HUES6 (cell line): ENCODE data around the gene CD79B.

Experiments used
- H3K27ac ChIP-seq: 2 replicates; pipeline ENCODE4 v1.7.0; 2013; ENCODE audit warnings: low read depth, mild to moderate bottlenecking, low read length, inconsistent platforms
- H3K27me3 ChIP-seq: 2 replicates; pipeline ENCODE4 v1.6.1; 2013; ENCODE audit warnings: low read length; ENCODE audit not compliant: control insufficient read depth, insufficient read depth
- H3K36me3 ChIP-seq: 2 replicates; pipeline ENCODE4 v1.6.1; 2013; ENCODE audit warnings: low read length; ENCODE audit not compliant: control insufficient read depth, insufficient read depth
- H3K4me1 ChIP-seq: 2 replicates; pipeline ENCODE4 v1.6.1; 2013; ENCODE audit warnings: low read length; ENCODE audit not compliant: control insufficient read depth, insufficient read depth
- H3K4me3 ChIP-seq: 2 replicates; pipeline ENCODE4 v1.5.1; 2013; ENCODE audit warnings: low read depth, low read length
- H3K9ac ChIP-seq: one replicate; pipeline ENCODE4 v1.6.1; 2013; ENCODE audit warnings: mild to moderate bottlenecking, low read length
- H3K9me3 ChIP-seq: 2 replicates; pipeline ENCODE4 v1.6.1; 2013; ENCODE audit warnings: low read depth, low read length; ENCODE audit not compliant: control insufficient read depth, insufficient read depth

The CD79B gene

DNA sequence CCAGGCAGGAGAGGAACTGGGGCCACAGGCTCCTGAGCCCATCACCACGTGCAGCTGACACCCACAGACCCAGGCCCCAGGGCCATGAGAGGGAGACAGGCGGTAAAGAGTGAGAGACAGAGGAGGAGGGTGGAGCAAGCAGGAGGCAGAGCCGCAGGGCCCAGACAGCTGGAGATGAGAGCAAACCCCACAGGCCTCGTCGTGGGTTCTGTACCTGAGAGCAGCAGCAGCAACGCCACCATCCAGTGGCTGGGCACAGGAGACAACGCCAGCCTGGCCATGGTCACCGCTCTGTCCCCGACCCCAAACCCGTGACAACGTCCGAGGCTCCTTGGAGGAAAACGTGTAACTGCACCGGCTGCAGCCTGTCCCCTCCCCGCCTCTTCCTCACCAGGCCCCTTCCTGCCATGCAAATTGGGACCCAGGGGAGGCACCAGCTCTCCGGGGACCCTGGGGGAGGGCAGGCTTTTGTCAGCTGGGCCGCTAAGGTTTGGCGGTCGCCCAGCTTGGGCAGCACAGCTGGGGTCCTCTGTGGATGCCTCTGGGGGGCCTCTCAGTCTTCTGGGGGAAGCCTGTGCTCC, at the start of gene CD79B:
TSS of gene CD79B (minus strand) at position 351 of the 581 bp plus-strand sequence. CDS start at position 281, 70 bp downstream.
- H3K4me1 ChIP-seq = peaks cover 23% of the 10 kb centered on the region
- H3K27ac ChIP-seq = no peak within 1 kb of the TSS
- H3K9me3 ChIP-seq = no peaks in the 10 kb centered on the region
- H3K36me3 ChIP-seq = no peaks in the 10 kb centered on the region
- H3K4me3 ChIP-seq = peak within 1 kb of the TSS; percentile 24; the same call in 1 of the 2 replicates
- no peak within 1 kb of the TSS for H3K9ac ChIP-seq
- no peaks in the 10 kb centered on the region for H3K27me3 ChIP-seq

DNA sequence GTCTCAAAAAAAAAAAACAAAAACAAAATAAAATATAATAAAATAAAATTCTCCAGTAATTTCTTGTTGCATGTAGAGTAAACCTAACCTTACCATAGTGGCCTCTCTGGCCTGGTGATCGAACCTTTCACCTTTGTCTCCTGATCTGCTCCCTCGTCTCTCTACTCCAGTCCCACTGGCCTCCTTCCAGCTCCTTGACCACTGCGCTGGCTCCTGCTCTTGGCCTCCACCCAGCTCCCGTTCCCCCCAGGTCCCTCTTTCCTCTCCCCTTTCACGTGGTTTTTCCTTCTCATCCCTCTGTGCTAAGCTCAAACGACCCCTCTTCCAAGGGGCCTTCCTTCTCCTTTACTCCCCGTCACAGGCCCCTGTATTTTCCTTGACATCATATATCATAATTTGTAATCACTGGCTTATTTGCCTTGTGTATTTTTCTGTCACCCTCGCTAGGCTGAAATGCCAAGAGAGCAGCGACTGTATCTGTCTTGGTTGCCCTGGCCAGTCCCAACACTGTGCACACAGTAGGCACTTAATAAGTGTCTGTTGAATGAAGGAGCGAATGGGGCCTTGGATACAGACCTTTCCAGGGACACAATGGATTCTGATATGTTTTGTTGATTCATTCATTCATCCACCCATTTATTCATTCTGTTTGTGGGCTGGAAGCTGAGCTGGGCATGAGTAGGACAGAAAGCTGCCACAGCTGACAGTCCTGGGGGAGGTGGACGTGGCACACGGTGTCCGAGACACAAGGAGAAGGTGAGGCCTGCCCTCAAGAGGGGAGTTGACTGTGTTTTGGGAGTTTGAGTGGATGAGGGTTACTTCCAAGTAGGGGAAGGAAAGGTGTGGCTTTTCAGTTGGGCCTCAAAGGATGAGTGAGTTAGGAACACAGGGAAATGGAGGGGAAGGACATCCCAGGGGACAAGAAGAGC, 46.4 kb upstream of the CD79B start:
- H3K9ac ChIP-seq = no peak overlapping the region
- H3K4me1 ChIP-seq = peaks cover 8% of the 10 kb centered on the region; the same call in 1 of the 2 replicates
- no peaks in the 10 kb centered on the region for H3K36me3 ChIP-seq

DNA sequence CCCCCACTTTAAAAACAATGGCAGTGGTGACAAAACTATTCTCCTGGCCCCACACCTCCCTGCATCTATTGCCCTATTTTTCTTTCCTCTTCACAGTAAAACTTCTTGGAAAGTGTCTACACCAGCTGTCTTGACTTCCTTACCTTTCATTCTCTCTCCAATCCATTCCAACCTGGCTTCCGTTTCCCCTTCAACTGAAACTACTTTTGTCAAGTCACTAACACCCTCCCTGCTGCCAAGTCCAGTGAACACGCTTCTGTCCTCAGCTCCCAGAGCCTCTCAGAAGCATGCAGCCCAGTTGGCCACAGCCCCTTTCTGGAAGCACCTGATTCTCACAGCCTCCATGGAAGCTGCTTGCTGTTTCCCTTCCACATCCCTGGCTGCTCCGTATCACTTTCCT, 44.6 kb upstream of the CD79B start:
- H3K27me3 ChIP-seq = peaks cover 3% of the 10 kb centered on the region; the same call in 1 of the 2 replicates

More for the DNA sequence above, 46.4 kb upstream of the CD79B start:
- H3K9me3 ChIP-seq = peaks cover 15% of the 10 kb centered on the region
- H3K27ac ChIP-seq = no peak overlapping the region
- no peak overlapping the region for H3K4me3 ChIP-seq
- H3K27me3 ChIP-seq = peaks cover 3% of the 10 kb centered on the region; the same call in 1 of the 2 replicates

DNA sequence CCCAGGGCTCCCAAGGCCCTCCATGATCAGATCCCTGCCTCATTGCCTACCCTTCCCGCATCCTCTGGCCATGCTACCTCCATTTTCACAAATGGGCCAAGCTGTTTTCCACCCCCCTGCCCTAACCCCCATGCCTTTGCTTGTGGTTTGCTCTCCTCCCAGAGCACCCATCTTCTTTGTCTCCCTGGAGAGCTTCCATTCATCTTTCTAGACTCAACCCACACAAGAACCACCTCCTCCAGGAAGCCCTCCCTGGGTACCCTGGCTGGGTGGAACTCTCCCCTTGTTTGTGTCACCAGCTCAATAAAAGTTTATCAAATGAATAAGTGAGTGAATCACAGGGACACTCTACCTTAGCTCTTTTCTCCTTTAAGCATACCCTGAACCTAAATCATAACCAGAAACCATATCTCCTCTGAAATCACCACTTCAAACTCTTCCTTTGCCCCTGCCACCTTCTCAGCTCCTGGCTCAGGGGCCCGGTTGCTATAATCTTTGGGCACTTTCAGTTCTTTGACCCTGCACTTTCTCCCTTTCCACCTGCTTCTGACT, 43.5 kb upstream of the CD79B start:
- H3K4me3 ChIP-seq = no peak overlapping the region
- no peaks in the 10 kb centered on the region for H3K9me3 ChIP-seq
- peaks cover 8% of the 10 kb centered on the region; the same call in 1 of the 2 replicates for H3K4me1 ChIP-seq
- H3K27ac ChIP-seq = no peak overlapping the region
- H3K36me3 ChIP-seq = no peaks in the 10 kb centered on the region
- no peak overlapping the region for H3K9ac ChIP-seq
- peaks cover 3% of the 10 kb centered on the region; the same call in 1 of the 2 replicates for H3K27me3 ChIP-seq

More for the DNA sequence above, 44.6 kb upstream of the CD79B start:
- no peak overlapping the region for H3K4me3 ChIP-seq
- peaks cover 8% of the 10 kb centered on the region; the same call in 1 of the 2 replicates for H3K4me1 ChIP-seq
- H3K27ac ChIP-seq = no peak overlapping the region
- peaks cover 1% of the 10 kb centered on the region for H3K9me3 ChIP-seq
- H3K9ac ChIP-seq = no peak overlapping the region
- no peaks in the 10 kb centered on the region for H3K36me3 ChIP-seq

DNA sequence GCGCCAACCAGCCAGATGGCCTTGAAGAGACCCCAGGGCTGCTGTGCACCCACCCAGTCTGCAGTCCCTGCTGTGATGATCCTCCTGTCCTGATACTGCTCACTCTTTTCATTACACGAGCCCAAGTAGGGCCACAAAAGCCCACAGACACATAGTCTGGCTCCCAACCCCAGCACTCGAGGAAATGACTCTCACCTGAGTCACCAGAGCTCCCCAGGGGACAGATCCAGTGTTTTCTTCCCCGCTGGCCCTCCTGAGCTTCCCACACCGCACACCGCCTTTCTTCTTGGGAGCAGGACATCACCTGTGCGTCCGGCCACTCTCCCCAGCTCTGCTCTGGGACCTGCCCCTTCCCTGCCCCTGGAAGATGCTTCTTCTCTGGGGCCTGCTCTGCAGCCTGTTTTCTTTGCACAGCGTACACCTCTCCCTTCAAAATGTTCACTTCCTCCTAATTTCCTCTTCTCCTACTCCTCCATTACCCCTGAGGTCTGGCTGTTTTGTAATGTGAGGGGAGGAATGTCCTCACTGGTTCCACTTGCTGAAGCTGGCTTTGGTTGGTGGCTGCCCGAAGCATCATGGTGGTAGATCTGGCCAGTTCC, 42.6 kb upstream of the CD79B start:
- no peaks in the 10 kb centered on the region for H3K36me3 ChIP-seq
- H3K4me1 ChIP-seq = peaks cover 8% of the 10 kb centered on the region; the same call in 1 of the 2 replicates
- H3K27me3 ChIP-seq = peaks cover 3% of the 10 kb centered on the region; the same call in 1 of the 2 replicates
- no peaks in the 10 kb centered on the region for H3K9me3 ChIP-seq
- H3K27ac ChIP-seq = no peak overlapping the region
- peak overlapping the region; percentile 7 for H3K9ac ChIP-seq
- H3K4me3 ChIP-seq = no peak overlapping the region

DNA sequence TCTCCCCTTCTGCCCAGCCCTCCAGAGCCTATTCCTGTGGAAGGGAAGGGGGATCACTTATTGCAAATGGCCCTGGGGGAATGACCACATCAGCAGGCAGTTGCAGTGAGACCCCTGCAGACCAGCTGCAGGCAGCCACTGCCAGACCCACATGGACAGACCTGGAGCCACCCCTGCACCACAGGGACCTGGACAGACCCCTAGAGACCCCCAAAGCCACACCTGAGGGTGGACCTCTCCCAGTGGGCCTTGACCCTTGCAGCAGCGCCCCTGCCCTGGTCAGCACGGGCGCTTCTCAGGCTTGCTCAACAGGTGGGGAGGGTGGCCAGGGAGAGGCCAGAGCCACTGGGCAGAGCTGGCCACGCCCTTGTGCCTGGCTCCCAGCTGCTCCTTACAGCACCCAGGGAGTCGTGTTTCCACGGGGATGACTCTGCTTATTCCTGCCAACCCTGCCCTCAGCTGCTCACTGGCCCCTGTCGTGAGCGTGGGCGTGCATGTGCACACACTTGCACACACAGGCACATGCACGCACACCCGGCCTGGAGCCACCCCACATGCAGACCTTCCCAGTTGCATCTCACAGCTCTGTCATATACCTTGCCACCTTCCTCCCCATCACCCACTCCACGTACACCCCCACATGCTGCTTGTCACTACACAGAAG, 41.9 kb upstream of the CD79B start:
- Histone ChIP-seq H3K9ac (peak overlapping the region; percentile 7), H3K36me3 (no peaks in the 10 kb centered on the region), H3K27me3 (peaks cover 3% of the 10 kb centered on the region; the same call in 1 of the 2 replicates), H3K9me3 (no peaks in the 10 kb centered on the region), H3K4me3 (no peak overlapping the region), H3K4me1 (peaks cover 8% of the 10 kb centered on the region; the same call in 1 of the 2 replicates), H3K27ac (no peak overlapping the region)

DNA sequence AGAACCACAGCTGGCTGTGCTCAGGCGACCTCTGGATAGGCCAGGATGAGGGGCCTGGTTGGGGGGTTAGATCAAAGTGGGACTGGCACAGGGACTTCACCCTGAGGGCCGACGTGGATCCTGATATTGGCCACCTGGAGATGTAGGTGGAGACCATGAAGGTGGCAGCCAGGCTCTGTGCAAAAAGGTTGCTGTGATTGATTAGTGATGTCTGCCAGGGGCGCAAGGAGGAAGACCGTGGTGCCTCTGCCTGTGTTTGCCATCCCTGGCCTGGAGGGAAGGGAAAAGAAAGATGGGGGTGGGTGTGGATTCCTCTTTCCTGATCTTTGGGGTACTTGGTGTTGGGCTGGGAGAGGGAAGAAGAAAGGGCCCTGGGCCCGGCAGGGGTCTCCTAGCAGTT, 41.1 kb upstream of the CD79B start:
- Histone ChIP-seq H3K36me3 (no peaks in the 10 kb centered on the region), H3K27ac (no peak overlapping the region), H3K4me1 (peaks cover 8% of the 10 kb centered on the region; the same call in 1 of the 2 replicates), H3K27me3 (peaks cover 3% of the 10 kb centered on the region; the same call in 1 of the 2 replicates), H3K9me3 (no peaks in the 10 kb centered on the region), H3K4me3 (no peak overlapping the region), H3K9ac (no peak overlapping the region)

DNA sequence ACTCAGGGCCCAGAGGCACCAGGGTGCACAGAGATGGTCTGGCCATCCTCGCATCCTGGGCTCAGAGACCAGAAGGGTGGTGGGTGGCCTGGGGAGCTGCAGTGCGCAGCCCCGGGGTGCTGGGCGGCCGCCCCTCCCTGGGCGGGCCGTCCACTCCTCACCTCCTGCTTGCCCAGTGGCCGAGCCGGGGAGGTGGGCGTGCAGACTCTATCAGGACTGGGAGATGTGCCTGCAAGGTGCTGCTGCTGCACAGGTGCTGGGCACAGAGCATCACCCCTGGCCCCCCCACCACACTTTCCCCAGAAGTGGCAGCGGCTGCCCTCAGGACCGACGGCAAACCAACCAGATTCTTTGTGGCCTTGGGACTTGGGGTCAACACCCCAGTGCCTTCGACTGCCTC, 40.7 kb upstream of the CD79B start, which contains the start of gene SCN4A:
TSS of gene SCN4A (minus strand) at position 123 of the 400 bp plus-strand sequence. CDS start at position 46, 77 bp downstream.
- Histone ChIP-seq H3K9me3 (no peaks in the 10 kb centered on the region), H3K9ac (no peak within 1 kb of the TSS), H3K36me3 (no peaks in the 10 kb centered on the region), H3K4me3 (no peak within 1 kb of the TSS), H3K27me3 (peaks cover 3% of the 10 kb centered on the region; the same call in 1 of the 2 replicates), H3K4me1 (peaks cover 8% of the 10 kb centered on the region; the same call in 1 of the 2 replicates), H3K27ac (no peak within 1 kb of the TSS)

DNA sequence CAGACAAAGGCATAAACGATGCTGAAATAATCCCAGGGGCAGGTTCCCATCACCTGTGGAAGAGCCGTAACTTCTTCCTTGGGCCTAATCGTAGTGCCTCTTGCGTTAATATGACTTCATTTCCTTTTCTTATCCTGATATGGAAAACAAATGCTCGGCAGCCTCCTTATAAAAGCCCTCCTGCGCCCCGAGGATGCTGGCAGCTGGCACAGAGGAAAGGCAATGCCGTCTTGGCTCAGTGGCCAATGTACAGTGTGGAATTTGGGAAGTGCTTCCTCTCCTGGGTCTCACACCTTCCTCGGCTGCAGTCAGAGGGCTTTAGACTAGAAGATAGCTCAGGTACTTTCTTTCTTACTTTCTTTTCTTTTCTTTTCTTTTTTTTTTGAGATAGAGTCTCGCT, 37.1 kb upstream of the CD79B start:
- H3K4me1 ChIP-seq = peaks cover 5% of the 10 kb centered on the region; the same call in 1 of the 2 replicates
- H3K27ac ChIP-seq = no peak overlapping the region
- H3K27me3 ChIP-seq = no peaks in the 10 kb centered on the region; the same call in 1 of the 2 replicates
- no peak overlapping the region for H3K9ac ChIP-seq
- no peaks in the 10 kb centered on the region for H3K36me3 ChIP-seq
- H3K9me3 ChIP-seq = no peaks in the 10 kb centered on the region
- H3K4me3 ChIP-seq = no peak overlapping the region

DNA sequence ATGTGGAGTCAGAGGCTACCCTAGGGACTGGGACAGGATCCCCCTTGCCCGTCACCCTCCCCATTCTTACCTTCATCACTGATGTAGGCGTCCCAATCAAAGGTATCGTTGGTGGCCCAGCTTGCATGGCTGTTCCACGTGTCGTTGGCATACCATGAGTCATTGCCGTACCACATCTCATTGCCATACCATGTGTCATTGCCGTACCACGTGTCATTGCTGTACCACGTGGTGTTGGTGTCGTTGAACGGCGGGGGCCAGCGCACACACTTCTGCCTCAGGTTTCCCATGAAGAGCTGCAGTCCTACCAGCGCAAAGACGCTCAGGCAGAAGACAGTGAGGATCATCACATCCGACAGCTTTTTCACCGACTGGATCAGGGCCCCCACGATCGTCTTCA, 35.8 kb upstream of the CD79B start:
- no peak overlapping the region for H3K4me3 ChIP-seq

More for the DNA sequence above, 35.8 kb upstream of the CD79B start:
- Histone ChIP-seq H3K4me1 (no peaks in the 10 kb centered on the region), H3K9me3 (no peaks in the 10 kb centered on the region), H3K36me3 (no peaks in the 10 kb centered on the region), H3K27ac (no peak overlapping the region), H3K27me3 (no peaks in the 10 kb centered on the region), H3K9ac (no peak overlapping the region)
